H1 (cell line): ENCODE measurements around the gene MACROD2. TPM values are rescaled to one million over a fixed set of nuclear protein-coding genes. Genes with fewer than 3 reads are reported as not detected.

Experiments used
- CTCF ChIA-PET: fragments of 300-600 bp; sonication (Branson Sonifier 250); formaldehyde crosslinking; loops from one replicate; lab custom pipeline; 2021; ENCODE audit not compliant: partially characterized antibody; lab: Charles Lee
- POLR2A ChIA-PET: fragments of 300-600 bp; sonication (Branson Sonifier 250); formaldehyde crosslinking; loops from one replicate; lab custom pipeline; 2021; ENCODE audit warnings: inconsistent platforms; ENCODE audit not compliant: partially characterized antibody; lab: Charles Lee
- DNase-seq, 2 experiments: peaks; one replicate each; pipeline versions ENCODE4 v3.0.0 to v3.0.0-alpha.2; 2010 to 2022; ENCODE audit warnings: low spot score in 2 of 2, low read depth in 1 of 2, mixed read lengths in 1 of 2
- FAIRE-seq: peaks from 2 replicates; lab custom pipeline; 2011; peaks lifted over from hg19 to GRCh38; lab: Jason Lieb, UNC
- H2AFZ ChIP-seq: 2 replicates; pipeline ENCODE4 v1.8.1; 2012; ENCODE audit warnings: low read length, inconsistent platforms
- H2AK5ac ChIP-seq: 2 replicates; pipeline ENCODE4 v1.6.1; 2013; ENCODE audit warnings: low read depth, low read length
- H2BK120ac ChIP-seq: replicated peaks from 2 replicates; pipeline ENCODE3; 2013; ENCODE audit warnings: low read depth, low read length, inconsistent platforms
- H2BK12ac ChIP-seq: 2 replicates; pipeline ENCODE4 v1.6.1; 2013; ENCODE audit warnings: low read depth, low read length
- H2BK15ac ChIP-seq: 2 replicates; pipeline ENCODE4 v1.6.1; 2013; ENCODE audit warnings: low read length
- H2BK20ac ChIP-seq: 2 replicates; pipeline ENCODE4 v1.6.1; 2013; ENCODE audit warnings: low read length
- H2BK5ac ChIP-seq: 2 replicates; pipeline ENCODE4 v1.6.1; 2013; ENCODE audit warnings: low read depth, low read length
- H3K14ac ChIP-seq: 2 replicates; pipeline ENCODE4 v1.6.1; 2013; ENCODE audit warnings: inconsistent platforms; ENCODE audit not compliant: insufficient read length
- H3K18ac ChIP-seq: 2 replicates; pipeline ENCODE4 v1.6.1; 2013; ENCODE audit warnings: low read length; ENCODE audit errors: extremely low read depth
- H3K23ac ChIP-seq: 2 replicates; pipeline ENCODE4 v1.6.1; 2013; ENCODE audit warnings: inconsistent platforms; ENCODE audit not compliant: insufficient read length
- H3K23me2 ChIP-seq: 2 replicates; pipeline ENCODE4 v1.6.1; 2013; ENCODE audit warnings: low read depth, low read length
- H3K27ac ChIP-seq: 2 replicates; pipeline ENCODE4 v1.6.1; 2011; ENCODE audit warnings: low read depth, low read length, inconsistent platforms
- H3K27me3 ChIP-seq, 4 experiments: replicated peaks in 1 of 4; 1 replicate in 1 of 4; 2 replicates in 3 of 4; pipeline versions ENCODE4 v1.6.1 to v1.8.1; 2011 to 2013; ENCODE audit warnings: low read length in 3 of 4, mild to moderate bottlenecking in 3 of 4, inconsistent platforms in 2 of 4, mixed read lengths in 2 of 4, moderate library complexity in 1 of 4; ENCODE audit not compliant: control insufficient read depth in 3 of 4, insufficient read depth in 3 of 4; ENCODE audit errors: extremely low read depth in 1 of 4
- H3K36me3 ChIP-seq, 4 experiments: 2 replicates each; pipeline versions ENCODE4 v1.6.1 to v1.8.1; 2011 to 2013; ENCODE audit warnings: mild to moderate bottlenecking in 4 of 4, low read length in 3 of 4, moderate library complexity in 2 of 4, control low read depth in 1 of 4, inconsistent platforms in 1 of 4; ENCODE audit not compliant: insufficient read depth in 4 of 4, control insufficient read depth in 2 of 4
- H3K4ac ChIP-seq: replicated peaks from 2 replicates; pipeline ENCODE3; 2013; ENCODE audit warnings: low read length, low read depth, mixed read lengths, inconsistent platforms; ENCODE audit not compliant: insufficient read length
- H3K4me1 ChIP-seq, 4 experiments: replicated peaks in 1 of 4; 1 replicate in 1 of 4; 2 replicates in 3 of 4; pipeline versions ENCODE4 v1.6.1 to v1.8.1; 2011 to 2013; ENCODE audit warnings: low read length in 3 of 4, inconsistent platforms in 2 of 4, mixed read lengths in 1 of 4; ENCODE audit not compliant: insufficient read depth in 4 of 4, control insufficient read depth in 3 of 4
- H3K4me2 ChIP-seq, 2 experiments: 2 replicates each; pipeline versions ENCODE4 v1.6.1 to v1.8.1; 2011 to 2013; ENCODE audit warnings: low read depth in 2 of 2, low read length in 2 of 2, control low read depth in 1 of 2, inconsistent platforms in 1 of 2, mild to moderate bottlenecking in 1 of 2; ENCODE audit not compliant: insufficient read depth in 1 of 2
- H3K4me3 ChIP-seq, 4 experiments: fragments of 200-600, 300-600 bp in 1 of 4; sonication (generic), shearing (Covaris generic), sonication (Bioruptor Twin) in 1 of 4; 2 replicates each; pipeline versions ENCODE4 v1.5.1 to v1.8.1; 2011 to 2016; ENCODE audit warnings: low read length in 4 of 4, low read depth in 3 of 4, control low read depth in 2 of 4, inconsistent platforms in 2 of 4, mild to moderate bottlenecking in 2 of 4, mixed read lengths in 1 of 4, moderate library complexity in 1 of 4; ENCODE audit not compliant: insufficient read depth in 2 of 4; ENCODE audit errors: extremely low read depth in 1 of 4
- H3K56ac ChIP-seq: replicated peaks from 2 replicates; pipeline ENCODE3; 2013; ENCODE audit warnings: low read depth, mild to moderate bottlenecking, mixed read lengths, low read length, inconsistent platforms; ENCODE audit not compliant: insufficient read length
- H3K79me1 ChIP-seq: 2 replicates; pipeline ENCODE4 v1.6.1; 2013; ENCODE audit warnings: low read depth, low read length, control low read depth
- H3K79me2 ChIP-seq, 2 experiments: 2 replicates each; pipeline versions ENCODE4 v1.6.1 to v1.8.1; 2012 to 2013; ENCODE audit warnings: low read length in 2 of 2, mild to moderate bottlenecking in 2 of 2, inconsistent platforms in 1 of 2; ENCODE audit not compliant: insufficient read depth in 2 of 2, control insufficient read depth in 1 of 2
- H3K9ac ChIP-seq, 4 experiments: replicated peaks in 1 of 4; 1 replicate in 1 of 4; 2 replicates in 3 of 4; pipeline versions ENCODE4 v1.6.1 to v1.8.1; 2011 to 2013; ENCODE audit warnings: low read depth in 3 of 4, low read length in 3 of 4, control low read depth in 2 of 4, mild to moderate bottlenecking in 2 of 4, moderate library complexity in 2 of 4, inconsistent platforms in 1 of 4; ENCODE audit errors: extremely low read depth in 1 of 4
- H3K9me3 ChIP-seq, 2 experiments: 2 replicates each; pipeline versions ENCODE4 v1.6.1 to v1.8.1; 2012 to 2013; ENCODE audit warnings: mild to moderate bottlenecking in 2 of 2, moderate library complexity in 2 of 2, control low read depth in 1 of 2, inconsistent platforms in 1 of 2, low read depth in 1 of 2, low read length in 1 of 2, mixed read lengths in 1 of 2; ENCODE audit not compliant: insufficient read depth in 2 of 2
- H4K20me1 ChIP-seq, 2 experiments: replicated peaks in 1 of 2; 2 replicates each; pipeline versions ENCODE3 to v1.8.1; 2011 to 2013; ENCODE audit warnings: inconsistent platforms in 2 of 2, low read length in 2 of 2, mild to moderate bottlenecking in 1 of 2; ENCODE audit not compliant: insufficient read depth in 2 of 2, control insufficient read depth in 1 of 2
- H4K5ac ChIP-seq: 2 replicates; pipeline ENCODE4 v1.6.1; 2013; ENCODE audit warnings: low read length, low read depth, mixed read lengths, inconsistent platforms; ENCODE audit not compliant: insufficient read length
- H4K8ac ChIP-seq: 2 replicates; pipeline ENCODE4 v1.8.0; 2013; ENCODE audit warnings: mild to moderate bottlenecking, moderate library complexity, low read length, inconsistent platforms; ENCODE audit not compliant: insufficient read depth; ENCODE audit errors: extremely low read depth
- H4K91ac ChIP-seq: replicated peaks from 2 replicates; pipeline ENCODE3; 2013; ENCODE audit warnings: low read length, mixed read lengths, inconsistent platforms; ENCODE audit not compliant: insufficient read length
- GABPA ChIP-seq: IDR thresholded peaks from 2 replicates; pipeline ENCODE4 v1.6.1; 2011; ENCODE audit warnings: mild to moderate bottlenecking, low read length, moderate library complexity, borderline replicate concordance; ENCODE audit not compliant: insufficient read depth
- WGBS, 2 experiments: shearing (Covaris generic) in 1 of 2; methylation state at CpG; one replicate each; pipeline versions ENCODE4 v1.1.6 to v1.1.7; 2013 to 2015; ENCODE audit warnings: low lambda C conversion rate in 2 of 2, mixed read lengths in 2 of 2, inconsistent platforms in 1 of 2, low coverage in 1 of 2, missing lambda C conversion rate in 1 of 2; ENCODE audit not compliant: insufficient replicate concordance in 2 of 2, insufficient coverage in 1 of 2, insufficient read length in 1 of 2; ENCODE audit errors: extremely low coverage in 1 of 2, missing lambda C conversion rate in 1 of 2; 5-methylcytosine and 5-hydroxymethylcytosine counted together
- polyA plus RNA-seq, 7 experiments: library from polyadenylated mRNA; depleted of rRNA in 3 of 7; stranded (reverse) in 5 of 7; unstranded in 2 of 7; fragments of >200 nt in 5 of 7; fragments of 200-250 nt in 2 of 7; gene quantifications; 1 replicate in 5 of 7; 2 replicates in 1 of 7; 4 replicates in 1 of 7; pipeline versions ENCODE4 v1.2.1 to v1.2.3, GENCODE V29; 2011 to 2013; ENCODE audit warnings: missing spikeins in 2 of 7, mixed read lengths in 2 of 7
- total RNA-seq: library from RNA; stranded (reverse); fragmentation: NEBNext Ultra II Directional; extraction: Animal tissue kit (Norgen Biotek cat#: 25700); gene quantifications from 2 replicates; pipeline ENCODE4 v1.2.1, GENCODE V29; 2021

The MACROD2 gene
- total and polyA plus RNA-seq, 2 of the 8 experiments (the other 6 are each of a cell fraction or from before 2014, with no cell fraction given) = 0.70 to 3.9 TPM

DNA sequence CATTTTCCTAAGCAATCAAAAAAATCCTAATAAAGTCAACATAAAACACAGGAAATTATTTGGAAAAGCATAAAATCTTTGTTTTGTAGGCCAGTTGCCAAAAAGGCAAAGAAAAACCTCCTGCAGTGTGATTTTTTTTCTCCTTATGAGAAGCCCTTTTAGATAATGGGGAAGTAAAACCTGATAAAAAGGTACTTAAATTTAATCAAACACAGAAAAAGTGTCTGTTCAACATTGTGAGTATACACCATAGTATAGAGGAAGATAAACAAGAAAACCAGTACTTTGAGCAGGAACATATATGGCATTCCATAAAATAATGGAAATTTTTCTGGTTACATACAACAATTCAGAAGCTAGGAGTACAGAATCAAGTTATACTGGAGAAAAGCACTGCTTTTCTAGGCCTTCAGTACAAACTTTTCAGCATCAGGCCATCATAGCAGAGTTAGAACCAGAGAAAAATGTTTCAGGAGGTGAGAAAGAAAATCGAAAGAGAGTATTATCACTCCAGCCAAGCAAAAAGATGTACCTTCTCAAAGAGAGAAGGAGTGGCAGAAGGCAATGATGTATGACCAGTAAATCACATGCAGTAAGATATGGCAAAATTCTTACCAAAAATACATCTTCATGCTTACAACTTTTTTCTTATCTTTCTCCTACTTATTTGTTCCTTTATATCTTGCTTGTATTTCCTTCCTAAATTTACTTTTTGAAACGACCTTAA is 2083.0 kb downstream of the MACROD2 start:
- H2BK15ac ChIP-seq = no peak overlapping the region
- POLR2A ChIA-PET = no interaction called here
- no peaks in the 10 kb centered on the region for H3K36me3 ChIP-seq
- no peak overlapping the region for H4K5ac ChIP-seq
- H3K4me2 ChIP-seq = no peak overlapping the region
- H3K4me3 ChIP-seq = no peak overlapping the region
- no peak overlapping the region for H4K8ac ChIP-seq
- no peak overlapping the region for H2AK5ac ChIP-seq
- no peak overlapping the region for H3K14ac ChIP-seq
- no peak overlapping the region for H4K91ac ChIP-seq
- no peak for DNase-seq
- no peak overlapping the region for H2BK120ac ChIP-seq
- no peaks in the 10 kb centered on the region for H3K23me2 ChIP-seq
- H3K79me1 ChIP-seq = no peaks in the 10 kb centered on the region
- no peaks in the 10 kb centered on the region for H3K4me1 ChIP-seq
- H3K9ac ChIP-seq = no peak overlapping the region
- H3K27me3 ChIP-seq = no peaks in the 10 kb centered on the region
- H4K20me1 ChIP-seq = no peaks in the 10 kb centered on the region
- no peaks in the 10 kb centered on the region for H3K9me3 ChIP-seq
- WGBS, 2 experiments = 90% methylated on average over 2 of the region's 2 CpGs; no CpG with 5 or more reads in 1 of the 2 experiments
- H3K18ac ChIP-seq = no peak overlapping the region
- no peak overlapping the region for H3K23ac ChIP-seq
- CTCF ChIA-PET = no interaction called here
- no peak for FAIRE-seq
- no peak overlapping the region for H3K56ac ChIP-seq
- H2BK20ac ChIP-seq = no peak overlapping the region
- no peaks in the 10 kb centered on the region for H3K79me2 ChIP-seq
- no peak overlapping the region for H2AFZ ChIP-seq
- H3K4ac ChIP-seq = no peak overlapping the region
- H2BK12ac ChIP-seq = no peak overlapping the region
- no peak overlapping the region for H2BK5ac ChIP-seq
- no peak overlapping the region for H3K27ac ChIP-seq
- no peak for TF ChIP-seq GABPA
